Gastrocnemius medialis (tissue), 4 donors: ENCODE measurements around the gene WDR35.

Source experiments
- POLR2A ChIP-seq, 2 donors: fragments of 450-650 bp; IDR thresholded peaks; one replicate each; pipeline ENCODE4 v1.6.1; 2017; ENCODE audit warnings: antibody characterized with exemption in 2 of 2, mild to moderate bottlenecking in 2 of 2, moderate library complexity in 2 of 2
- TF ChIP-seq, protein P1 (sequence below), 5 experiments: fragments of 450-650 bp in 3 of 5; fragments of 200-600 bp in 2 of 5; sonication (generic) in 2 of 5; IDR thresholded peaks in 4 of 5; conservative IDR thresholded peaks in 1 of 5; 1 replicate in 4 of 5; 2 replicates in 1 of 5; pipeline ENCODE4 v1.5.1; 2016 to 2019; ENCODE audit warnings: antibody characterized with exemption in 5 of 5, mild to moderate bottlenecking in 3 of 5, moderate library complexity in 3 of 5

DNA sequence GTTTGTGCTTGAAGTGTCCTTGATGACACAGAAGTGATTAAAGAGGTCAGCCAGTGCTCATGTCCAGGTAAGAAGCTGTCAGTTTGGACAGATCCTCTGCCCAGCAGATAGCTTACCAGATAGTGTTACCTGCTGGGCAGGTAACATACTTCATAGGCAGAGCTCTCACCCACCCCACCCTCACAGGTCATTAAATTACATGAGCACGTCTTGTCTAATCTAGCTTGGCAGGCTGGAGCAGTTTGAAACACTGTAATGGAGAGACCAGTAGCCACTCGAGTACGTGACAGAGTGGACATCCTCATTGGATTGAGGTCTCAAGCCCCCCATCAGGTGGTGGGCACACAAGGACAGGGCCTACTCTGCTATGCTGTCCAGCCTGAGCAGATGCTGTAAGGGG is 115.2 kb downstream of the WDR35 start:
- TF ChIP-seq, protein P1, sequence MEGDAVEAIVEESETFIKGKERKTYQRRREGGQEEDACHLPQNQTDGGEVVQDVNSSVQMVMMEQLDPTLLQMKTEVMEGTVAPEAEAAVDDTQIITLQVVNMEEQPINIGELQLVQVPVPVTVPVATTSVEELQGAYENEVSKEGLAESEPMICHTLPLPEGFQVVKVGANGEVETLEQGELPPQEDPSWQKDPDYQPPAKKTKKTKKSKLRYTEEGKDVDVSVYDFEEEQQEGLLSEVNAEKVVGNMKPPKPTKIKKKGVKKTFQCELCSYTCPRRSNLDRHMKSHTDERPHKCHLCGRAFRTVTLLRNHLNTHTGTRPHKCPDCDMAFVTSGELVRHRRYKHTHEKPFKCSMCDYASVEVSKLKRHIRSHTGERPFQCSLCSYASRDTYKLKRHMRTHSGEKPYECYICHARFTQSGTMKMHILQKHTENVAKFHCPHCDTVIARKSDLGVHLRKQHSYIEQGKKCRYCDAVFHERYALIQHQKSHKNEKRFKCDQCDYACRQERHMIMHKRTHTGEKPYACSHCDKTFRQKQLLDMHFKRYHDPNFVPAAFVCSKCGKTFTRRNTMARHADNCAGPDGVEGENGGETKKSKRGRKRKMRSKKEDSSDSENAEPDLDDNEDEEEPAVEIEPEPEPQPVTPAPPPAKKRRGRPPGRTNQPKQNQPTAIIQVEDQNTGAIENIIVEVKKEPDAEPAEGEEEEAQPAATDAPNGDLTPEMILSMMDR (IDR thresholded peaks at IDR 0.05 in 4 of 5, conservative IDR thresholded peaks at IDR 0.05 in 1 of 5), result no peak
- no peak for TF ChIP-seq POLR2A (IDR thresholded peaks at IDR 0.05)
